CD4-positive, alpha-beta T cell treated with Interleukin-6 at 100 ng/mL for 8 hours (primary cell): ENCODE measurements around the gene SLTM.
"Not testable (repeated sequence)": the region's sequence is repeated elsewhere in the genome, so short reads cannot be mapped to it uniquely, and the experiment has no call there.

ENCODE experiments used
- DNase-seq: peaks from one replicate; pipeline ENCODE4 v3.0.0-alpha.2; 2020; ENCODE audit warnings: mixed read lengths, low spot score

The SLTM gene

DNA sequence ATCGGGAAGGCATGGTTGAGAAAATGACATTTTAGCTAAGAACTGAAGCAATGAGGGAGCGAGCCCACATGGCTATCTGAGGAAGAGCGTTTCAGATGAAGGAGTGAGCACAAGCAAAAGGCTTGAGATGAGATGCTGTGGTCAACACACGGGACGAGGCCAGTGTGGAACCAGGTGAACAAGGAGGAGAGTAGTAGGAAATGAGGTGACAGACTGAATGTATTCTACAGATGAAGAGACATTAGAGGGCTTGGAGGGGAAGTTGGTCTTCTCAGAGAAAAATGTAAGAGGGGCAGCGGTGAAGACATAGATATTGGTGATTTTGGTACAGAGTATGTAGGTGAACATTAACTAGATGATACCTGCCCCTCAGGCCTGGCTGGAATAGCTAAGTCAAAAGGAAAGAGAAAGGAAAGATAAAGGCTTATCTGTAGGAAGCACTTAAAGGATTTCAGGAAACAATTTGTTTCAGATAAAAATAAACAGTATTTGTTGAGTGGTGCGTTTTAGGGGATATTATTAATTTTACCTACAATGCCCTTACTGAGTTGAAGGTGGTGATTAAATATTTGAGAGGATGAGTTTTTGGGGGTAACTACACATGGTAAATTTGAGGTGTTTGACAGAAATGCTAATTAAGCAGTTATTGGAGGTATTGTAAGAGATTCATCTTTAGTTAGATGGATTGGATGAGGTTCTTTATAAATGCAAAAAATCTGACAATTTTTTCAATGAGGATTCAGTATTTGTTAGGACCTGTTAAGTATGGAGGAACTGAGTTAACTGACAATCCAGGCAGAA is 57.0 kb downstream of the SLTM start:
- DNase-seq, result no peak

DNA sequence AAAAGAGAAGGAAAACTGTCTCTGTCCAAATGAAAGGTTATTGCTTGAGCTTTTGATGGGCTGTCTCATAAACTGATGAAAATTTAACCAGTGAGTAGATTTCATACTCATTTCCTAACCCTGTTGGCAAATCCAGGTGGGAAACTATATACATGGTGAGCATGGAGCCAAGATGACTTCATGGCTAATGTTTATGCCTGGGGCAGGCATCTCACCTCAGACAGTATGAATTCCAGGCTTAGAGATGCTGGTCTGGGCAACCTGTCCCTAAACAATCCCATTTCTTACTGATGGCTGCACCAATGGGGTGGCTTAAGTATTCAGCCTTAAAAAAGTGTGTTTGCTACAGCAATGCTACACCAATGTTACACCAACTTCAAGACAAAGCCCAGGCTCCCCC is 58.1 kb downstream of the SLTM start:
- DNase-seq, result no peak

DNA sequence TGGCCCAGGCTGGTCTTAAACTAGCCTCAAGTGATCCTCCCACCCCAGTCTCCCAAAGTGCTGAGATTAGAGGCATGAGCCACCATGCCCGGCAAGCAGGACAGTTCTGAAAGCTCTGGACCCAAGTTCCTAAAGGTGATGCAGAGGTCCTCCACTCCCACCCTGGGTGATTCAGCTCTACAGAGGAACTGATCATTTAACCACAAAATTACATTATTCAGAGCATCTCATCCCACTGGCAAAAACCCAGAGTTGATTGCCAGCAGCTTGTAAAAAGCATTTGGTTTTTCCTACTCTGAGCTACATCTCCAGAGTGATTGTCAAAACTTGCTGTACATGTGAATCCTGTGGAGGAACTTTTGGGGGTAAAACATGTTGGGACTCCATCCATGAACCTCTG is 60.2 kb downstream of the SLTM start:
- no peak for DNase-seq

DNA sequence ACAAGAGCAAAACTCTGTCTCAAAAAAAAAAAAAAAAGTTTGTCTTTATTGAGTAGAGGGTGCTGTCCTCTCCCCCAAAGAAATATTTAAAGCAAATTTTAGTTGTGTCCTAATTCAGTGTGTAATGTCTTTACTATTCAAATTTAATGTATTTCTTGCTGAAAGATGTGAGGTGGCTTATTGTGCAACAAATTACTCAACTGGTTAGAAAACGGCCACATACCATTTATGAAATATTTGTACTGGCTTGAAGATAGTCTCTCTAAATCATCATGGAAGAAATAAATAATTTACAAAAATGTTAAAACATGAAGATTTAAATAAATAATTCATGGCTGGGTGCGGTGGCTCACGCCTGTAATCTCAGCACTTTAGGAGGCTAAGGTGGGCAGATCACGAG is 63.0 kb downstream of the SLTM start:
- DNase-seq, result no peak

DNA sequence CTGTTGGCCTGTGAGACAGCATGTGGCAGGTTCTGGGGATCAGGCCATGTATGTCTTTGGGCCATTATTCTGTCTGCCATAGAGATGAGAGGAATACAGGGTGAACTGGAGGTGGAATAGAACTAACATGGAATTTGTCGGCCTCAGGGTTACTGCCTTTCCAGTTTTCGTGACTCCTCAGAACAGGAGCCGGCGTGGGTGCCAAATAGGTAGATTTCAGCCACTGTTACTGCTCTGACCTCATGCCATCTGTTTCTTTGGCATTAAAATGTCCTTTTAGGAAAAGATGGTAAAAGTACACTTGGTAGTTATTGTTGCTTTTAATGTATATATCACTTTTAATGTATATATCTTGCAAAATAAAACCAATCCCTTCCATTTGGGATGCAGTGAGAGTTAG is 65.6 kb downstream of the SLTM start:
- DNase-seq, result no peak

DNA sequence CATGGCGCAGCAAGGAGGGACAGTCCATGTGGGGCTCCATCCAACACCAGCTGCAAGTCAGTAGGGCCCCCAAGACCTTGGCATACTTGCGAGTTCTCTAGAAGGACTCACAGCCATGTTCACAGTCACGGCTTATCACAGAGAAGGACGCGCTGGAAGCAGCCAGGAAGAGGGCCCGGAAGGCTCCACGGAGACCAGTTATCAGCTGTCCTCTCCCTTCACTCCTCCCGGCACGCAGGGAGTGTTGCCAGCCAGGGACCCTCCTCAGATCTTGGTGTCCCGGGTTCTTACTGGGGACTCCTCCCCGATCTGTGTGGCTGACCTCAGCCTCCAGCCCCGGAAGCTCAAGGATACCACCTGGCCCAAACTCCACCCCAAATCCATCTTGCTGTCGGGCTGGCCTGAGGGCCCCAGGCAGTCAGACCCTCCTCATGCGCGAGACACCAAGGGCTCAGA is 68.0 kb downstream of the SLTM start:
- no peak for DNase-seq

DNA sequence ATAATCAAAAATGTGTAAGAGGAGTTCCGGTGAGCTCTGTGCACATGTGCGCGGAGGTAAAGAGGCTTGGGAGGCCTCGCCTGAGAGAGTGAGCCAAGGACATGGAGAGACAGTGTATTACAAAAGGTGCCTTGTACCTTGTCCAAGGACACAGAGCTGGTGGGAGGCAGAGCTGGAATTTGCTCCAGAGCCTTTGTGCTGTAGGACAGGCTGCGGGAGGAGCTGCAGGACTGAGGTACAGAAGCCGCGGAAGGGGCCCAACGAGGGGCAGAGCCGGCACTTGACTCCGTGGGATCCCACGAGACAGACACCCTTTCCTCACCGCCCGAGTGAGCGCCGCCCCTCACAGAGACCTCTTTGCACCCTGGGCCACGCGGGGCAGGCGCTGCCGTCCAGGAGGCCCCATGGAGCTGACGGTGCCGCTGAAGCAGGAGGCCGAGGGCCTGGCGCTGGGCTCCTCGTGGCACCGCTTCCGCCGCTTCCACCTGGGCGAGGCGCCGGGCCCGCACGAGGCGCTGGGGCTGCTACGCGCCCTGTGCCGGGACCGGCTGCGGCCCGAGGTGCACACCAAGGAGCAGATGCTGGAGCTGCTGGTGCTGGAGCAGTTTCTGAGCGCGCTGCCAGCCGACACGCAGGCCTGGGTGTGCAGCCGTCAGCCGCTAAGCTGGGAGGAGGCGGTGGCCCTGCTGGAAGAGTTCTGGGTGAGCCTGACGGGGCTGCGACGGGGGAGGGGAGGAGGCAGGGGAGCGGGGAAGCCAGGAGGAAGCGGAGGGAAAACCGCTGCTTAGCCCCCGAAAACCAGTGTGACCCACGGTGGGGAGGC is 68.7 kb downstream of the SLTM start:
- DNase-seq, result no peak

DNA sequence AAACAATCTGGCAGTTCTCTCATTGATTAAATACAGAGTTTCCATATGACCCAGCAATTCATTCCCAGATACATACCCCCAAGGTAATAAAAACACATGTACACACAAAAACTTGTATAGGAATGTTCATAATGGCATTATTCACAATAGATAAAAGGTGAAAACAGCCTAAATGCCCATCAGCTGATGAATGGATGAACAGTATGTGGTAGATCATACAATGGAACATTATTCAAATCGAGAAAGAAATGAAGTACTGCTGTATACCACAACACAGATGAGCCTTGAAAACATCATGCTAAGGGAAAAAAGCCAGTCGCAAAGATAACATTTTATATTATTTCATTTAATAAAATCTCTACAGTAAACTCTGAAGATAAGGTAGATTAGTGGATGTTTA is 71.2 kb downstream of the SLTM start:
- DNase-seq, result no peak

DNA sequence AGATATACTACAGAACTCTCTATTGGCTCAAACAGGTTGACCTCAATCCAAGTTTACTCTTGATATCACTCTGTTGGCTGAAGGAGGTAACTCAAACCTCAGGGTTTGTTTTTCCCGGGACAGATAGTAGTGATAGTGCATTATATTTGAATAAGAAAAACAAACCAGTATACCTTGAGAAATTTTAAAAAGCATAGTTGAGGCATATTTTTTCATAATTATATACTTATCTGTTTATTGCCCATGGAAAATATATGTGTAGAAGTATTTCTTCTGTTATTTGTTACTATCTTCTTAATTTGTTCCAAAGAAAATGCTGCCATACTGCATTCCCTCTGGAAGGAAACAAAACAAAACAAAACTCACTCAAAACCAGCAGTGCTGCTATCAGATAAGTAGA is 76.9 kb downstream of the SLTM start:
- not testable (repeated sequence) for DNase-seq

DNA sequence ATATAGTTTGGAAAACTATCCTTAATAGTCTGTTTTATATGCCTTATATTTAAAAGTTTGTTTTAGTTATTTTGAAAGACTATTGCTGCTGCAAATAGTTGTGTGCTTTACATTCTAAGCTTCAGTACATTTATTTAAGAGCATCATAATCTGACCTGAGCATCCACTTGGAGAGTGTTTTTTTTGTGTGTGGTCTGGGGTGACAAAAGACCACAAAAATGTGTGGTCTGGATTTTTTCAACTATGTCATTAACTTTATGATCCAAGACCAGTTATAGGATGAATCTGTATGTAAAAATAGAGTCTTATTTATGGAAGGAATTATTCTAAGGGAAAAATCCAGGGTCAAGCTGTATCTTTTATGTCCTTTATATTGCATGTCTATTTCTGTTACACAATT is 77.4 kb downstream of the SLTM start:
- no peak for DNase-seq

DNA sequence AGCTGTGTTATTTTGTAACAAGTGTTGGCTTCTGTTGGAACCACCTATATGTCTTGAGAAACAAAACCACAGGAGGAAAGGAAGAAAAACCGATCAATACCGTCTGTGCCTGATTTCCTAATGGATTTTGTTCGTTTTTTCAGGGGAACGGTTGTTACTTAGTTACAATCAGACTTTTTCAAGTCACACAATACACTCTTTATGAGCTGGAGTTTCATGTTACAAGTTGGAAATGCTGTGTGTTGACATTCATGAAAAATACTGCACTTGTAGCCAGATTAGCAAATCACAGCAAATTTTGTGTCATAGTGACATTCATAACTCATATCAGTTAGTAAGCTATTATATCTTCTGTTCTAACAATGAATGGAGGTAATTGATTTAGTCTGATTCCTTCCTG is 78.9 kb downstream of the SLTM start:
- DNase-seq, result no peak

DNA sequence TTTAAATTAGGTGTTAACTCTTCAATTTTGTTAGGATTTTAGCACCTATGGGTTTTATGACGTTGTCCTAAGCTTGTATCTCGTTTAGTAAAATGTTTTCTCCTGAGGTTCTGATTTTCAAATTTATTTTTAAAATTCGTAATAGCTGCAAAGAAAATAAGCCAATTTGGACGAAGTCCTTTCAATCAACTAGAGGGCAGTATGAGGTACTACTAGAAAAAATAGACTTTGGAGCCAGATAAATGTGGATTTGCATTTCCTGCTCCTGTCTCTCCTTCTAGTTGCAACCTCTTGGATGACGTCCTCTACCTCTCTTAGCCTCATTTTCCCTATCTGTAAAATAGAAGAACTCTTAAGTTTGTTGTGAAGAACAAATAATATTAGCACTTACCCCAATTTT is 81.1 kb downstream of the SLTM start:
- DNase-seq, result no peak

DNA sequence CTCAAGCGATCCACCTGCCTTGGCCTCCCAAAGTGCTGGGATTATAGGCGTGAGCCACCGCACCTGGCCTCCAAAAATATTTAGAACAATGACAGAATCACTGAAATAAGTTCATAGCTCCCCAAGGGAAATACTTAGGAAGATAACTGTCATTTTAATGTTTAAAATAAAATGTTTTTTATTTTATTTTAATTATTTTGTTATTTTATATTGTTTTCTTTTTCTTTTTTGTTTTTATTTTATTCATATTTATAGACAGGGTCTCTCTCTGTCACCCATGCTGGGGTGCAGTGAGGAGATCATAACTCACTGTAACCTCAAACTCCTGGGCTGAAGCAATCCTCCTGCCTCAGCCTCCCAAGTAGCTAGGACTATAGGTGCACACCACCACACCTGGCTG is 82.3 kb downstream of the SLTM start:
- DNase-seq, result not testable (repeated sequence)

DNA sequence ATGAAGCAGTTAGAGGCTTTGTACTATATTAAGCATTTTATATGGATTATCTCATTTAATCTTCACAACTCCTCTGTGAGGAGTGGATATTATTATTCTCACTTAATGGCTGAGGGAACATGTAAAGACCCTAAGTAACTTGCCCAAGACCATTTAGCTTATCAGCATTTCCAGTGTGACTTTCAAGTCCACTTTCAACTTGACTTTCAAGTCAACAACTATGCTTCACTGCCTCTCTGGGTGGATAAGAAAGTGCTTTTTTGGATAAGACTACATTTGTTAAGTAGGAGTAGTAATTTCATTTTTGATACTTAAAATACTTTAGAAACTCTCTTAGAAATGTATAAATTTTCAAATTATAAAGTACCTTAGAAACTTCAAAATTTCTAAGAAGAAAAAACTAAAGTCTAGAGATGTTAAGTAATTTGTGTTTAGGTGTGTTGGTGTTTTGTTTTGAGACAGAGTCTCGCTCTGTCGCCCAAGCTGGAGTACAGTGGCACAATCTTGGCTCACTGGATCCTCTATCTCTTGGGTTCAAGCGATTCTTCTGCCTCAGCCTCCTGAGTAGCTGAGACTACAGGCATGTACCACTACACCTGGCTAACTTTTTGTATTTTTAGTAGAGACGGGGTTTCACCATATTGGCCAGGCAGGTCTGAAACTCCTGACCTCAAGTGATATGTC is 90.6 kb downstream of the SLTM start:
- no peak for DNase-seq

DNA sequence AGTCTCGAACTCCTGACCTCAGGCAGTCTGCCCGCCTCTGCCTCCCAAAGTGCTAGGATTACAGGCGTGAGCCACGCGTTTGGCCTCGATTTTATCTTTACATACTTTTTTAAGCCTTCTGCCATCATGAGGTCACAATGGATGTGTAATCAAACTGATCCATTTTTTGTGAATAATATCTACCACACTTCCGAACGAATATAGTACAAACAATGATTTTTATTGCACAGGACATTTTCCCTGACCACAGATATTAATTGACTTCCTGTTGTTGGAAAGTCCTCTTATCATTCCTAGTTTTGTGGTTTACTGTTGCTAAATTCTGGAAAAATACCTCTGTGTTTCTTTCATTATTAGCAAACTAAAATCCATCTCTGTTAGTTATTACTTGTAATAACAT is 93.4 kb downstream of the SLTM start:
- DNase-seq, result no peak

DNA sequence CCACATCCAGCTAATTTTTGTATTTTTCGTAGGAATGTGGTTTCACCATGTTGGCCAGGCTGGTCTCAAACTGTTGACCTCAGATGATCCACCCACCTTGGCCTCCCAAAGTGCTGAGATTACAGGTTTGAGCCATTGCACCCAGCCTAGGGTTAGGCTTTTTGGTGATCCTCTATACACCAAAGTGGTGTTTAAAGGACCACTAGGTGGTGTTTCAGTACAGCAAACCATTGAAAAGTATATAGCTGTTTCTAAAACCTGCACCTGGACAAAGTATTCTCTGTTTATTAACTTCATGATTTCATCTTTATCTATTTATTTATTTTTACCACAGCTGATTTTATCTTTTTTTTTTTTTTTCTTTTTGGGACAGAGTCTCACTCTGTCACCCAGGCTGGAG is 94.0 kb downstream of the SLTM start:
- no peak for DNase-seq

DNA sequence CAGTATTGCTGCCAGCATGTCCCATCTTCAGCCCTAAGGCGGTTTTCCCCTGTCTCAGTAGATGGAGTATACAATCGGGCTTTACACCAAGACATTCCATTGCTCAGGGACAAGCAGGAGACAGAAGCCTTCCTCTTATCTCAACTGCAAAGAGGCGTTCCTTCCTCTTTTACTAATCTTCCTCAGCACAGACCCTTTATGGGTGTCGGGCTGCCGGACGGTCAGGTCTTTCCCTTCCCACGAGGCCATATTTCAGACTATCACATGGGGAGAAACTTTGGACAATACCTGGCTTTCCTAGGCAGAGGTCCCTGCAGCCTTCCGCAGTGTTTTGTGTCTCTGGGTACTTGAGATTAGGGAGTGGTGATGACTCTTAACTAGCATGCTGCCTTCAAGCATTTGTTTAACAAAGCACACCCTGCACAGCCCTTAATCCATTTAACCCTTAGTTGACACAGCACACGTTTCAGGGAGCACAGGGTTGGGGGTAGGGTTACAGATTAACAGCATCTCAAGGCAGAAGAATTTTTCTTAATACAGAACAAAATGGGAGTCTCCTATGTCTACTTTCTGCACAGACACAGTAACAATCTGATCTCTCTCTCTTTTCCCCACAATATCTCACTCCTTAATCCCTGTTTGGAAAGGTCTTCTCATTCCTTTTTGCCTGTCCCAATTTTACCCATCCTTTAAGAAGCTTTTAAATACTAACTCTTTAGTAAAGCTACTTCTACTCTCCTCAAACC is 99.6 kb downstream of the SLTM start:
- DNase-seq, result not testable (repeated sequence)

DNA sequence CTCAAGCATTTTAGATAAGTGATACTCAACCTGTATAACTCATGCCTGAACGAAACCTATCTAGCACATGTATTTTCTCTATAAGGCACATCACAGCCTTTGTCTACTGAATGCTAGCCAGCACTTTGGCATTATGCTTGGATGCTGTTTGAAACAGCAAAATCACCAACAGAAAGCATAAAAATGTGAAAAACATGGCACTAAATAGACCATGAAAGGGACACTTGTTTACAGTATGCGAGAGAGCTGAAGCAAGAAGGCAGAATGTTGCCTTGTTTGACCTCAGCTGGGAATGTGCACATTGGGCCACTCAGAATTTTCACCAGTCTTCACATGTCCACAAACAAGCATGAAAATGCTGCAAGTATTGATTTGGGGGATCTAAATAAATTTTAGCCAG is 102.9 kb downstream of the SLTM start:
- no peak for DNase-seq
